HL-60 (cell line): ENCODE measurements around the gene ASTN2.

Experiments used
- DNase-seq, 2 experiments: peaks; one replicate each; pipeline ENCODE4 v3.0.0-alpha.2; 2010 to 2020; ENCODE audit warnings: low read depth in 1 of 2, low spot score in 1 of 2
- H3K27ac ChIP-seq: fragments of 250-450 bp; sonication (Bioruptor Pico); replicated peaks from 2 replicates; pipeline ENCODE4 v1.5.1; 2020; ENCODE audit warnings: mild to moderate bottlenecking, moderate library complexity
- H3K27me3 ChIP-seq: fragments of 250-450 bp; sonication (Bioruptor Pico); 2 replicates; pipeline ENCODE4 v1.5.1; 2021; ENCODE audit warnings: mild to moderate bottlenecking, moderate library complexity; ENCODE audit not compliant: insufficient read depth, poor library complexity, severe bottlenecking
- H3K4me3 ChIP-seq: replicated peaks from 2 replicates; pipeline ENCODE4 v1.5.1; 2011; ENCODE audit warnings: mild to moderate bottlenecking, control low read depth, low read length; ENCODE audit not compliant: insufficient read depth
- GABPA ChIP-seq: IDR thresholded peaks from 2 replicates; pipeline ENCODE4 v1.6.1; 2012; ENCODE audit warnings: low read depth
- POLR2AphosphoS5 ChIP-seq: IDR thresholded peaks from 2 replicates; pipeline ENCODE4 v1.6.1; 2012; ENCODE audit warnings: low read depth
- SPI1 ChIP-seq: IDR thresholded peaks from 2 replicates; pipeline ENCODE4 v1.6.1; 2012; ENCODE audit warnings: low read depth, mild to moderate bottlenecking, borderline replicate concordance
- TF ChIP-seq, protein P1 (sequence below): IDR thresholded peaks from 2 replicates; pipeline ENCODE4 v1.6.1; 2012; ENCODE audit warnings: low read depth; ENCODE audit not compliant: insufficient replicate concordance
- TF ChIP-seq, protein P2 (sequence below): IDR thresholded peaks from one replicate; pipeline ENCODE4 v1.5.1; 2011; ENCODE audit warnings: low read length, control low read depth, inconsistent platforms; ENCODE audit not compliant: insufficient read depth

Gene ASTN2

DNA sequence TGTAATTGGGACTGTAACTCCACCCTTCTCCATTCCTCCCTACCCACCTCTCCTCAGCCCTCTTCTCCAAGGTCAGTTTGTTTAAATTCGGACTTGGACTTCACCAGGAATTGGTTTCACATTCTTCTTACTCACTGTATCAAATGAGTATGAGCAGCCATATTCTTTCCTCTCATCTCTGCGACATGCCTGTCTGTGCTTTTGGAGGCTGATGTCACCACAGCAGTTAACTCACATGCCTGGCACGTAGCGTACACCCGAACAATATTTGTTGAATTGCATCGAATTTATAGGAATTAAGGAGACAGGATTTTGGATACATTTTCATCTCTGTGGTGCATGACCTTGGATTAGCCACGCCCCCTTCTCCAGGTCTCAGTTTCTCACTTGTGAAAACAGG is 291.1 kb downstream of the ASTN2 start:
- Histone ChIP-seq H3K4me3 (no peak overlapping the region), H3K27me3 (no peaks in the 10 kb centered on the region), H3K27ac (no peak overlapping the region)
- TF ChIP-seq, protein P1, sequence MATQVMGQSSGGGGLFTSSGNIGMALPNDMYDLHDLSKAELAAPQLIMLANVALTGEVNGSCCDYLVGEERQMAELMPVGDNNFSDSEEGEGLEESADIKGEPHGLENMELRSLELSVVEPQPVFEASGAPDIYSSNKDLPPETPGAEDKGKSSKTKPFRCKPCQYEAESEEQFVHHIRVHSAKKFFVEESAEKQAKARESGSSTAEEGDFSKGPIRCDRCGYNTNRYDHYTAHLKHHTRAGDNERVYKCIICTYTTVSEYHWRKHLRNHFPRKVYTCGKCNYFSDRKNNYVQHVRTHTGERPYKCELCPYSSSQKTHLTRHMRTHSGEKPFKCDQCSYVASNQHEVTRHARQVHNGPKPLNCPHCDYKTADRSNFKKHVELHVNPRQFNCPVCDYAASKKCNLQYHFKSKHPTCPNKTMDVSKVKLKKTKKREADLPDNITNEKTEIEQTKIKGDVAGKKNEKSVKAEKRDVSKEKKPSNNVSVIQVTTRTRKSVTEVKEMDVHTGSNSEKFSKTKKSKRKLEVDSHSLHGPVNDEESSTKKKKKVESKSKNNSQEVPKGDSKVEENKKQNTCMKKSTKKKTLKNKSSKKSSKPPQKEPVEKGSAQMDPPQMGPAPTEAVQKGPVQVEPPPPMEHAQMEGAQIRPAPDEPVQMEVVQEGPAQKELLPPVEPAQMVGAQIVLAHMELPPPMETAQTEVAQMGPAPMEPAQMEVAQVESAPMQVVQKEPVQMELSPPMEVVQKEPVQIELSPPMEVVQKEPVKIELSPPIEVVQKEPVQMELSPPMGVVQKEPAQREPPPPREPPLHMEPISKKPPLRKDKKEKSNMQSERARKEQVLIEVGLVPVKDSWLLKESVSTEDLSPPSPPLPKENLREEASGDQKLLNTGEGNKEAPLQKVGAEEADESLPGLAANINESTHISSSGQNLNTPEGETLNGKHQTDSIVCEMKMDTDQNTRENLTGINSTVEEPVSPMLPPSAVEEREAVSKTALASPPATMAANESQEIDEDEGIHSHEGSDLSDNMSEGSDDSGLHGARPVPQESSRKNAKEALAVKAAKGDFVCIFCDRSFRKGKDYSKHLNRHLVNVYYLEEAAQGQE, result no peak
- TF ChIP-seq SPI1 (no peak), GABPA (no peak), POLR2AphosphoS5 (no peak)
- no peak for DNase-seq

DNA sequence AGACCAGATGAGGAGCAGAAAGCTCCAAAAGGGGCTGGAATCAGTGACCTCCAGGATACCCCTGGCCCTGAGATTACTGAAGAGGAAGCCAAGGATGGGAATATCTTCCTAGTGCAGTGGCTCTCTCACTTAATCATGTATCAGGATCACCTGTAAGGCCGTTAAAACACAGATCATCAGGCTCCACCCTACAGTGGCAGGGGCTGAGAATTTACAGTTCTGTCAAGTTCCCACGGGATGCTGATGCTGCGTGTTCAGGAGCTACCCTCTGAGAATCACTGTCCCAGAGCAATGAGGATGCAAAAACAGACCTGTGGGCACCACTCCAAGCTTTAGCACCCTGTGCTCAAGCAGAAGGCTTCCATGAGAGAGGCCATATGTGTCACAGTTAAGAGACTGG is 291.9 kb downstream of the ASTN2 start:
- no peak for DNase-seq
- Histone ChIP-seq H3K27ac (no peak overlapping the region), H3K4me3 (no peak overlapping the region), H3K27me3 (no peaks in the 10 kb centered on the region)
- TF ChIP-seq, protein P2, sequence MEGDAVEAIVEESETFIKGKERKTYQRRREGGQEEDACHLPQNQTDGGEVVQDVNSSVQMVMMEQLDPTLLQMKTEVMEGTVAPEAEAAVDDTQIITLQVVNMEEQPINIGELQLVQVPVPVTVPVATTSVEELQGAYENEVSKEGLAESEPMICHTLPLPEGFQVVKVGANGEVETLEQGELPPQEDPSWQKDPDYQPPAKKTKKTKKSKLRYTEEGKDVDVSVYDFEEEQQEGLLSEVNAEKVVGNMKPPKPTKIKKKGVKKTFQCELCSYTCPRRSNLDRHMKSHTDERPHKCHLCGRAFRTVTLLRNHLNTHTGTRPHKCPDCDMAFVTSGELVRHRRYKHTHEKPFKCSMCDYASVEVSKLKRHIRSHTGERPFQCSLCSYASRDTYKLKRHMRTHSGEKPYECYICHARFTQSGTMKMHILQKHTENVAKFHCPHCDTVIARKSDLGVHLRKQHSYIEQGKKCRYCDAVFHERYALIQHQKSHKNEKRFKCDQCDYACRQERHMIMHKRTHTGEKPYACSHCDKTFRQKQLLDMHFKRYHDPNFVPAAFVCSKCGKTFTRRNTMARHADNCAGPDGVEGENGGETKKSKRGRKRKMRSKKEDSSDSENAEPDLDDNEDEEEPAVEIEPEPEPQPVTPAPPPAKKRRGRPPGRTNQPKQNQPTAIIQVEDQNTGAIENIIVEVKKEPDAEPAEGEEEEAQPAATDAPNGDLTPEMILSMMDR, result no peak
- TF ChIP-seq GABPA (no peak), SPI1 (no peak), POLR2AphosphoS5 (no peak)
- TF ChIP-seq, protein P1, result no peak

DNA sequence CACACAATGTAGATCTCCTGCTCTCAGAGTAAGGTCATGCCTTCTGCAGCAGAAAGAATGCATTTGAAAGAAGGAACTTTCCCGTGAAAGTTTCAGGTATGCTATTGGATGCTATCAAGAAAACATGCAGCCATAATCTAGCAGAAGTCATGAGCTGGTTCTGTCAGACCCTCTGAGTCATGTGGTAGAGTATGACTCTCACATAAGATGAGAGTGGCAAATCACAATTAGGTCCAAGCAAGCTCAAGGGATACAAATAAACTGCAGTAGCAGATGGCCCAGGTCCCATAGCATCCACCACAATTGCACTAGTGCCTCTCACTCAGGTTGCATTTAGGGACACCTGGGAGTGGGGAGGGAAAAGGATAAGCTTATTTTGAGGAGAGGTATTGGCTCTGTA is 292.8 kb downstream of the ASTN2 start:
- DNase-seq, result no peak
- no peak overlapping the region for H3K27ac ChIP-seq
- no peaks in the 10 kb centered on the region for H3K27me3 ChIP-seq
- no peak overlapping the region for H3K4me3 ChIP-seq
- TF ChIP-seq, protein P1, result no peak
- TF ChIP-seq GABPA (no peak), POLR2AphosphoS5 (no peak), SPI1 (no peak)
- TF ChIP-seq, protein P2, result no peak

DNA sequence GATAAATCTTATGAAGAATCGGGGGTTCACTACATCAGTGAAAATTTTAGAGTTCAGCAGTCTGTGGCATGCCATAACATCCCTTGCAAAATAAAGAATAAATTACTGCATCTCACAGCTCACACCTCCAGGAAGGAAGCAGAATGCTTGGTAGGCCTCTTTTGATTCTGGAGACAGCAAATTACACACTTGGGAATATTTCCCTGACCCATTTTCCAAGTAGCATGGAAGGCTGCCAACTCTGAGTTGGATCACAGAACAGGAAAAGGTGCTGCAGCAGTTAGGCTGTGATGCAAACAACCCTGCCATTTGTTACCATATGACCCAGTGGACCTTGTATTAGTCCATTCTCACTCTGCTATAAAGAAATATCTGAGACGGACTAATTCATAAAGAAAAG is 293.5 kb downstream of the ASTN2 start:
- no peak for DNase-seq
- TF ChIP-seq, protein P2, result no peak
- TF ChIP-seq GABPA, result no peak
- Histone ChIP-seq H3K4me3 (no peak overlapping the region), H3K27ac (no peak overlapping the region), H3K27me3 (no peaks in the 10 kb centered on the region)
